Measurements from ENCODE around the gene ASAP3.

Gene ASAP3

GRCh38 chr1:23442751-23443150 is 41.2 kb downstream of the ASAP3 start:
- no peak for TF ChIP-seq POLR2AphosphoS5 (IDR thresholded peaks at IDR 0.05; ENCODE audit: low read depth, low read length)

GRCh38 chr1:23441446-23442148 is 42.4 kb downstream of the ASAP3 start:
- no peak for TF ChIP-seq SIN3A (IDR thresholded peaks at IDR 0.05; ENCODE audit: borderline replicate concordance, insufficient read depth, low read length)
- no peak for TF ChIP-seq FOXP2 (optimal IDR thresholded peaks at IDR 0.05; ENCODE audit: borderline replicate concordance, extremely low read depth, extremely low read length, insufficient read depth)

- TF ChIP-seq FOXP2 (optimal IDR thresholded peaks at IDR 0.05; ENCODE audit: borderline replicate concordance, extremely low read depth, extremely low read length, insufficient read depth) (no peak), SIN3A (IDR thresholded peaks at IDR 0.05; ENCODE audit: borderline replicate concordance, insufficient read depth, low read length) (no peak), TAF1 (IDR thresholded peaks at IDR 0.05; ENCODE audit: borderline replicate concordance, insufficient read depth, low read length) (no peak), REST (IDR thresholded peaks at IDR 0.05; ENCODE audit: insufficient read depth in 1 of 2, low read depth in 2 of 2, low read length in 2 of 2) (no peak), POLR2AphosphoS5 (IDR thresholded peaks at IDR 0.05; ENCODE audit: low read depth, low read length) (no peak)
Observed at GRCh38 chr1:23438545-23438944, 45.4 kb downstream of the ASAP3 start.

- TF ChIP-seq TAF1 (IDR thresholded peaks at IDR 0.05; ENCODE audit: borderline replicate concordance, insufficient read depth, low read length) (no peak), POLR2AphosphoS5 (IDR thresholded peaks at IDR 0.05; ENCODE audit: low read depth, low read length) (no peak), SIN3A (IDR thresholded peaks at IDR 0.05; ENCODE audit: borderline replicate concordance, insufficient read depth, low read length) (no peak), FOXP2 (optimal IDR thresholded peaks at IDR 0.05; ENCODE audit: borderline replicate concordance, extremely low read depth, extremely low read length, insufficient read depth) (no peak), REST (IDR thresholded peaks at IDR 0.05; ENCODE audit: insufficient read depth in 1 of 2, low read depth in 2 of 2, low read length in 2 of 2) (no peak)
Observed at GRCh38 chr1:23437355-23437664, 46.7 kb downstream of the ASAP3 start.

- TF ChIP-seq FOXP2 (optimal IDR thresholded peaks at IDR 0.05; ENCODE audit: borderline replicate concordance, extremely low read depth, extremely low read length, insufficient read depth) (no peak), SIN3A (IDR thresholded peaks at IDR 0.05; ENCODE audit: borderline replicate concordance, insufficient read depth, low read length) (no peak), REST (IDR thresholded peaks at IDR 0.05; ENCODE audit: insufficient read depth in 1 of 2, low read depth in 2 of 2, low read length in 2 of 2) (no peak), TAF1 (IDR thresholded peaks at IDR 0.05; ENCODE audit: borderline replicate concordance, insufficient read depth, low read length) (no peak), POLR2AphosphoS5 (IDR thresholded peaks at IDR 0.05; ENCODE audit: low read depth, low read length) (no peak)
Observed at GRCh38 chr1:23436520-23437354, 47.2 kb downstream of the ASAP3 start.

GRCh38 chr1:23434260-23434775 is 49.7 kb downstream of the ASAP3 start:
- TF ChIP-seq REST (IDR thresholded peaks at IDR 0.05; ENCODE audit: insufficient read depth in 1 of 2, low read depth in 2 of 2, low read length in 2 of 2) (no peak), TAF1 (IDR thresholded peaks at IDR 0.05; ENCODE audit: borderline replicate concordance, insufficient read depth, low read length) (no peak), FOXP2 (optimal IDR thresholded peaks at IDR 0.05; ENCODE audit: borderline replicate concordance, extremely low read depth, extremely low read length, insufficient read depth) (no peak), POLR2AphosphoS5 (IDR thresholded peaks at IDR 0.05; ENCODE audit: low read depth, low read length) (no peak), SIN3A (IDR thresholded peaks at IDR 0.05; ENCODE audit: borderline replicate concordance, insufficient read depth, low read length) (no peak)
